Progenitor cell of endocrine pancreas (in vitro differentiated cells): ENCODE measurements around the gene MAST2. TPM values are rescaled to one million over a fixed set of nuclear protein-coding genes. Genes with fewer than 3 reads are reported as not detected.

Source experiments
- DNase-seq: peaks from one replicate; pipeline ENCODE4 v3.0.0; 2021; ENCODE audit warnings: low spot score; ENCODE audit not compliant: unreplicated experiment
- H3K27ac Mint-ChIP-seq: 2 replicates; pipeline ENCODE4 v1.8.0; 2021; ENCODE audit warnings: mild to moderate bottlenecking, moderate library complexity, mixed read lengths
- H3K27me3 Mint-ChIP-seq: 2 replicates; pipeline ENCODE4 v1.8.0; 2021; ENCODE audit warnings: mixed read lengths
- H3K36me3 Mint-ChIP-seq: 2 replicates; pipeline ENCODE4 v1.8.0; 2022; ENCODE audit warnings: mixed read lengths; ENCODE audit not compliant: insufficient read depth
- H3K4me1 Mint-ChIP-seq: 2 replicates; pipeline ENCODE4 v1.8.0; 2021; ENCODE audit warnings: low read depth, mixed read lengths
- H3K4me3 Mint-ChIP-seq: 2 replicates; pipeline ENCODE4 v1.8.0; 2021; ENCODE audit warnings: low read depth, mild to moderate bottlenecking, moderate library complexity, mixed read lengths
- H3K9me3 Mint-ChIP-seq: 2 replicates; pipeline ENCODE4 v1.8.0; 2021; ENCODE audit warnings: low read depth, mixed read lengths
- total RNA-seq: library from RNA; stranded (reverse); gene quantifications from 2 replicates; pipeline ENCODE4 v1.2.1, GENCODE V29; 2021
- TF ChIP-seq, protein P1 (sequence below): fragments of 200-600 bp; sonication (generic); IDR thresholded peaks from one replicate; pipeline ENCODE4 v1.5.0; 2021; ENCODE audit warnings: antibody characterized with exemption, mild to moderate bottlenecking; ENCODE audit not compliant: unreplicated experiment

MAST2 gene
- total RNA-seq, 1 donor from 2014 or later, result 47.8 TPM

DNA sequence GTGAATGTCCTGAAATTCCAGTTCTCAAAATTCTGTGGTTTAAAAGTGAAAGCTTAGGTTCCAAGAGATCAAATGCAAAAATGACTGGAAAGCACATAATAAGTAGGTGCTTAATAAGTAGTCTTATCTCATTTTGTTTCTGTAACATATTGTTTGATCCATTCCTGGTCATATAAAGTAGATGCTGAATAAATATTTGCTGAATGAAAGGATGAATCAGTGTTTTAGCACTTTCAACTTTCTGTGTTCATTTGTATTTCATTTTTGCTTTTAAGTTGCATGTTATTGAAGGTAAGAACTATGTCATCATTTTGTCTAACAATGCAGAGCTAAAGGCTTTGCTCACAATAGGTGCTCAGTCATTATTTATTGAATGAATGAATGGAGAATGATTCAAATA, 6.3 kb downstream of the MAST2 start:
- H3K27me3 Mint-ChIP-seq, result no peaks in the 10 kb centered on the region
- no peaks in the 10 kb centered on the region for H3K9me3 Mint-ChIP-seq
- TF ChIP-seq, protein P1, sequence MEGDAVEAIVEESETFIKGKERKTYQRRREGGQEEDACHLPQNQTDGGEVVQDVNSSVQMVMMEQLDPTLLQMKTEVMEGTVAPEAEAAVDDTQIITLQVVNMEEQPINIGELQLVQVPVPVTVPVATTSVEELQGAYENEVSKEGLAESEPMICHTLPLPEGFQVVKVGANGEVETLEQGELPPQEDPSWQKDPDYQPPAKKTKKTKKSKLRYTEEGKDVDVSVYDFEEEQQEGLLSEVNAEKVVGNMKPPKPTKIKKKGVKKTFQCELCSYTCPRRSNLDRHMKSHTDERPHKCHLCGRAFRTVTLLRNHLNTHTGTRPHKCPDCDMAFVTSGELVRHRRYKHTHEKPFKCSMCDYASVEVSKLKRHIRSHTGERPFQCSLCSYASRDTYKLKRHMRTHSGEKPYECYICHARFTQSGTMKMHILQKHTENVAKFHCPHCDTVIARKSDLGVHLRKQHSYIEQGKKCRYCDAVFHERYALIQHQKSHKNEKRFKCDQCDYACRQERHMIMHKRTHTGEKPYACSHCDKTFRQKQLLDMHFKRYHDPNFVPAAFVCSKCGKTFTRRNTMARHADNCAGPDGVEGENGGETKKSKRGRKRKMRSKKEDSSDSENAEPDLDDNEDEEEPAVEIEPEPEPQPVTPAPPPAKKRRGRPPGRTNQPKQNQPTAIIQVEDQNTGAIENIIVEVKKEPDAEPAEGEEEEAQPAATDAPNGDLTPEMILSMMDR, result no peak
- peaks cover 8% of the 10 kb centered on the region for H3K4me1 Mint-ChIP-seq
- no peak overlapping the region for H3K27ac Mint-ChIP-seq
- peaks cover 7% of the 10 kb centered on the region for H3K36me3 Mint-ChIP-seq
- H3K4me3 Mint-ChIP-seq, result no peak overlapping the region
- DNase-seq, result no peak

DNA sequence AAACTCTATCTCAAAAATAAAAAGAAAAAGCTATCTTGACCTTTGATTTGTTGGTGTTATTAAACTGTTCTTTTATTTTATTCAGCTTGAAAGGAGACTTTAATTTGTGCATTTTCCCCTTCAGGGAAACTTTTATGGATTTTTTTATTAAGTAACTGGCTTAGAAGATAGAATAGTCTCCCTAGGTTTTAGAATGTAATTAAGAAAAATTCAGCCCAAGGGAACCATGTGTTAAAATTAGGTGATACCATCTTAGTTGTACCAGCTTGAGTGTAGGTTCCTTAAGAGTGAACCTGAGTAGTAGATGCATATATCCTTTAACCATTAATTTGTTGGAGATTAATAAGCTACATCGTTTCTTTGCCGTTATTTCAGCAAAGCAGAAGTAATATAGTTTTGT, 11.4 kb downstream of the MAST2 start:
- Mint-ChIP-seq H3K4me1 (no peaks in the 10 kb centered on the region), H3K9me3 (peaks cover 8% of the 10 kb centered on the region), H3K36me3 (peaks cover 20% of the 10 kb centered on the region), H3K27me3 (no peaks in the 10 kb centered on the region), H3K4me3 (no peak overlapping the region), H3K27ac (no peak overlapping the region)
- TF ChIP-seq, protein P1, result no peak
- DNase-seq, result no peak

DNA sequence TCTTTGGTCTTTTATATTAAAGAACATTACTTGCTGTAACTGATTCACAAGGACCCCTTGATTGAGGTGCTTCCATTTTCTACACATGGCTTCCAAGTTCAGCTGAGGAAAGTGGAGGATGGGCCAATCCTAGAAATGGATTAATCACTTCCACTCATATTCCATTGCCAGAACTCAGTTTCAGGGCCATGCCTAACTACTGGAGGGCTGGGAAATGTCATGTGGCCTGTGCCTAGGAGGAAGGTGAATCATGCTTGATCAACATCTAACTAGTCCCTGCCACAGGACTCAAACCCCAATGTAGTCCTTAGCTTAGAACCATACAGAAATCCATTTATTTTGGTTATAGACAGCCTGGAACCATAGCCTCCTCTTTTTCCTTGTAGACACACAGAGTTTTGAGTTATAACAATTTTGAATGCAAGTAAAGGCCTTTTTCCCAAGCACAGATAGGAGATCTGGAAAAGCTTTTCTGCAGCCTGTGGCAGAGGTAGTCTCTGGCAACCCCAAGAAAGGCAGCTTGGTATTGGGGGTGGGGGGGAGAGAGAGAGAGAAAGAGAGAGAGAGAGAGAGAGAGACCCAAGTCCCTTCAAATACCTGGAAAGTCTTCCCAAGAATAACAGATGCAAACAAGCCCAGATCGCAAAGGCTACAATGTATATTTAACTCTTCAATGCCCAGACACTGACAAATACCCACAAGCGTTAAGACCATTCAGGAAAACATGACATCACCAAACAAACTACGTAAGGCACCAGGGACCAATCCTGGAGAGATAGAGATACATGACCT, 12.5 kb downstream of the MAST2 start:
- Mint-ChIP-seq H3K27me3 (no peaks in the 10 kb centered on the region), H3K27ac (no peak overlapping the region), H3K36me3 (peaks cover 23% of the 10 kb centered on the region), H3K4me1 (no peaks in the 10 kb centered on the region), H3K4me3 (no peak overlapping the region), H3K9me3 (peaks cover 8% of the 10 kb centered on the region)
- no peak for DNase-seq
- TF ChIP-seq, protein P1, result no peak

DNA sequence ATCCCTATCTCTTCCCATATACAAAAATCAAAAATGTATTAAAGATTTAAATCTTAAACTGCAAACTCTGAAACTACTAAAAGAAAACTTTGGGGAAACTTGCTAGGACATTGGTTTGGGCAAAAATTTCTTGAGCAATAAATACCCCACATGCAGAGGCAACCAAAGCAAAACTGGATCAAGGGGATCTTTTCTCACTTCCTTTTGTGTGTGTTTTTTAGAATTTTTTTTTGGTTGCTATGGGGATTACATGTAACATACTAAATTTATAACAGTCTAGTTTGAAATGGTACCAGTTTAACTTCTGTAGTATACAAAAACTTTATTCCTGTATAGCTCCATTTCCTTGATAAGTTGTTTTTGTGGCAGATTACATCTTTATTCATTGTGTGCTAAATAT, 16.8 kb downstream of the MAST2 start:
- no peak for DNase-seq
- Mint-ChIP-seq H3K4me3 (no peak overlapping the region), H3K9me3 (peaks cover 8% of the 10 kb centered on the region), H3K36me3 (peaks cover 33% of the 10 kb centered on the region), H3K27ac (no peak overlapping the region), H3K4me1 (peaks cover 8% of the 10 kb centered on the region), H3K27me3 (no peaks in the 10 kb centered on the region)
- TF ChIP-seq, protein P1, result no peak

DNA sequence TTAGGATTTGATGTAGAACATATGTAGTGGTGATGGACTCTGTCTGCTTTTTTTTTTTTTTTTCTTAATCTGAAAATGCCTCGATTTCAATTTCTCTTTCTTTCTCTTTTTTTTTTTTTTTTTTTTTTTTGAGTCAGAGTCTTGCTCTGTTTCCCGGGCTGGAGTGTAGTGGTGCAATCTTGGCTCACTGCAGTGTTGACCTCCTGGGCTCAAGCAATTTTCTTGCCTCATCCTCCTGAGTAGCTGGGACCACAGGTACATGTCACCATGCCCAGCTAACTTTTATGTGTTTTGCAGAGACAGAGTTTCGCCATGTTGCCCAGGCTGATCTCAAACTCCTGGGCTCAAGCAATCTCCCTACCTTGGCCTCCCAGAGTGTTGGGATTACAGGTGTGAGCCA, 17.4 kb downstream of the MAST2 start:
- H3K36me3 Mint-ChIP-seq, result peaks cover 33% of the 10 kb centered on the region
- DNase-seq, result no peak
- H3K4me3 Mint-ChIP-seq, result no peak overlapping the region
- peaks cover 8% of the 10 kb centered on the region for H3K4me1 Mint-ChIP-seq
- peaks cover 8% of the 10 kb centered on the region for H3K9me3 Mint-ChIP-seq
- H3K27me3 Mint-ChIP-seq, result no peaks in the 10 kb centered on the region
- no peak overlapping the region for H3K27ac Mint-ChIP-seq
- TF ChIP-seq, protein P1, result no peak
